MM.1S (cell line): Measurements from ENCODE around the gene CFAP99.
A peak's percentile ranks its signal among the peaks of the same experiment; 100 is the strongest.

Source experiments
- DNase-seq: peaks from one replicate; pipeline ENCODE4 v3.0.0-alpha.2; 2015
- H2AFZ ChIP-seq: fragments of 300-600 bp; sonication (generic); 2 replicates; pipeline ENCODE4 v1.6.0; 2016; ENCODE audit warnings: antibody characterized with exemption, low read length
- H3F3A ChIP-seq: fragments of 300-600 bp; sonication (generic); 2 replicates; pipeline ENCODE4 v1.6.1; 2016; ENCODE audit warnings: mild to moderate bottlenecking, antibody characterized with exemption, low read length, moderate library complexity, mixed read lengths; ENCODE audit not compliant: insufficient read depth
- H3K27ac ChIP-seq: fragments of 300-600 bp; sonication (generic); 2 replicates; pipeline ENCODE4 v1.5.1; 2016; ENCODE audit warnings: mild to moderate bottlenecking, low read length
- H3K27me3 ChIP-seq: fragments of 300-600 bp; sonication (generic); replicated peaks from 2 replicates; pipeline ENCODE4 v1.6.0; 2016; ENCODE audit warnings: low read length; ENCODE audit not compliant: insufficient read depth
- H3K36me3 ChIP-seq: fragments of 300-600 bp; sonication (generic); replicated peaks from 2 replicates; pipeline ENCODE4 v1.6.1; 2016; ENCODE audit warnings: mild to moderate bottlenecking, low read length, mixed read lengths; ENCODE audit not compliant: insufficient read depth
- H3K4me1 ChIP-seq: fragments of 300-600 bp; sonication (generic); 2 replicates; pipeline ENCODE4 v1.6.1; 2016; ENCODE audit warnings: low read length, mixed read lengths
- H3K4me2 ChIP-seq: fragments of 300-600 bp; sonication (generic); 2 replicates; pipeline ENCODE4 v1.6.0; 2016; ENCODE audit warnings: low read depth, low read length
- H3K4me3 ChIP-seq: fragments of 300-600 bp; sonication (generic); 2 replicates; pipeline ENCODE4 v1.5.1; 2016; ENCODE audit warnings: low read length, mixed read lengths
- H3K79me2 ChIP-seq: fragments of 300-600 bp; sonication (generic); 2 replicates; pipeline ENCODE4 v1.6.1; 2016; ENCODE audit warnings: mixed run types, low read length, mixed read lengths
- H3K9ac ChIP-seq: fragments of 300-600 bp; sonication (generic); 2 replicates; pipeline ENCODE4 v1.6.1; 2016; ENCODE audit warnings: low read length, mixed read lengths
- H3K9me2 ChIP-seq: fragments of 300-600 bp; sonication (generic); replicated peaks from 2 replicates; pipeline ENCODE4 v1.6.1; 2016; ENCODE audit warnings: mild to moderate bottlenecking, low read length, mixed read lengths; ENCODE audit not compliant: insufficient read depth
- H3K9me3 ChIP-seq: fragments of 300-600 bp; sonication (generic); replicated peaks from 2 replicates; pipeline ENCODE4 v1.6.1; 2016; ENCODE audit warnings: mild to moderate bottlenecking, low read length, mixed read lengths; ENCODE audit not compliant: insufficient read depth
- H4K20me1 ChIP-seq: fragments of 300-600 bp; sonication (generic); 2 replicates; pipeline ENCODE4 v1.6.1; 2016; ENCODE audit warnings: mild to moderate bottlenecking, low read length, moderate library complexity, mixed read lengths; ENCODE audit not compliant: insufficient read depth
- CTCF ChIP-seq: fragments of 300-600 bp; sonication (generic); IDR thresholded peaks from 2 replicates; pipeline ENCODE4 v1.5.1; 2016; ENCODE audit warnings: antibody characterized with exemption, low read length, mixed read lengths
- EZH2 ChIP-seq: fragments of 300-600 bp; sonication (generic); optimal IDR thresholded peaks from 2 replicates; pipeline ENCODE3; 2017; ENCODE audit warnings: low read depth, mild to moderate bottlenecking, antibody characterized with exemption, low read length, mixed read lengths
- EZH2phosphoT487 ChIP-seq: fragments of 300-600 bp; sonication (generic); IDR thresholded peaks from 2 replicates; pipeline ENCODE4 v1.6.1; 2018; ENCODE audit warnings: antibody characterized with exemption, low read length

Gene CFAP99

DNA sequence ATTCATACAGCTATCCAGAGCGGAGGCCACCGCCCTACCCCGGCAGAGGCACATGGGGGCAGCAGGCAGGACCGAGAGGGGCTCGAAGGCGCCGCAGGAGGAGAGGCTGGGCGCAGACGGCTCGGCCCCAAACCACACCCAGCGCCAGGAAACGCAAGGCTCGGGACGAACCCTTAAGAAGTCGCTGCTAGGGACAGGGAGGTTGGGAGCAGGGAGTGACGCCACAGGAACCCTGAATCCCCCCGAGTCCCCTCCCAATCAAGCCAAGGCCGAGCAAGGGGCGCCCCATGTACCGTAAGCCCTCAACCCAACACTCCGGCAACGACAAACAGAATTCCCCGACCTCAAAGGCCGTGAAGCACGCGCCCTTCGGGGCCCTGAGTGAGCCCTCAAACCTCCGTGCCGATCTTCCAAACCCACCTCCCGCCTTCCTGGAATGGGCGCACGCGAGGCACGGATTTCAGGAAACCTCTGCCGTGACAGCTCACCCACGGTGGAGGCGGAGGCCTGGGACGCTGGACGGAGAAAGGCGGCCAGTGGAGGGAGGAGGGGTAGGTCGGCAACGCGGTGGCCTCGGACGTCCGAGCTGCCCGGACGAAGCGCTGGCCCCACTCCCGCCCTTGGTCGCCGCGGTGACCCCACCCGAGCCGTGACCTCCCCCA, 2.1 kb upstream of the CFAP99 start:
- H3K79me2 ChIP-seq: peaks cover 47% of the 10 kb centered on the region
- H3K4me3 ChIP-seq: peak overlapping the region; percentile 8; the same call in 1 of the 2 replicates
- H3K27me3 ChIP-seq: 0 out of 2 replicates have a peak, but pooled peaks cover 5% of the 10 kb centered on the region
- H4K20me1 ChIP-seq: no peaks in the 10 kb centered on the region
- H3K4me1 ChIP-seq: peaks cover 32% of the 10 kb centered on the region
- no peak overlapping the region for H2AFZ ChIP-seq
- peaks cover 42% of the 10 kb centered on the region for H3F3A ChIP-seq
- H3K27ac ChIP-seq: no peak overlapping the region
- H3K9ac ChIP-seq: no peak overlapping the region; the same call in 1 of the 2 replicates
- DNase-seq: no peak
- no peaks in the 10 kb centered on the region for H3K36me3 ChIP-seq
- no peak for TF ChIP-seq EZH2phosphoT487
- TF ChIP-seq EZH2: no peak
- no peak for TF ChIP-seq CTCF
- peak overlapping the region; percentile 49 for H3K4me2 ChIP-seq
- no peaks in the 10 kb centered on the region for H3K9me2 ChIP-seq
- no peaks in the 10 kb centered on the region for H3K9me3 ChIP-seq

DNA sequence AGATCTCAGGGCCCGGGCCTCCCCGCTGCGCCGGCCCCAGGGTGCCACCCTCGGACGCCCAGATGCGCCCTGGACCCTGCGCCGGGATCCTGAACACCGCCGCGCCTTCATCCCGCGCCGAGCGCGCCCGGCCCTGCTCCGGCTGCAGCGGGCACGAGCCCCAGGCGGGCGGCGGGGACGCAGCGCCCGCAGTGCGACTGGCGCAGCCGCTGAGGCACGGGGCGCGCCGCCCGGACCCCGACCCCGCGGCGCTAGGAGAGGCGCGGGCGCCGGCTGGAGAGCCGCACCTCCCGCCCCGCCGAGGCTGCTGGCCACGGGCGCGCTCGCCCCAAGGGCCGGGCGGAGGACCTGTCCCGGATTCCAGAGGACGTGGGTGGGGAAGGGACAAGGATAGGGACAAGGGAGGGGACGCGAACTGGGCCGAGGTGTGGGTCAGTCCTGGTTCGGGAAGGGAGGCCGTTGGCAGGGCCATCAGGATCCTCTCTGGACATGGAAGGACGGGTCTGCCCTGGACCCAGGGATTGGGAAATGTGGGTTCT, 1.5 kb upstream of the CFAP99 start:
- H3F3A ChIP-seq: peaks cover 37% of the 10 kb centered on the region
- no peak for DNase-seq
- 0 out of 2 replicates have a peak, but pooled peaks cover 5% of the 10 kb centered on the region for H3K27me3 ChIP-seq
- peak overlapping the region; percentile 95 for H3K4me2 ChIP-seq
- no peak overlapping the region for H3K27ac ChIP-seq
- H3K4me3 ChIP-seq: peak overlapping the region; percentile 79
- H3K79me2 ChIP-seq: peaks cover 41% of the 10 kb centered on the region
- no peak for TF ChIP-seq EZH2phosphoT487
- no peak for TF ChIP-seq EZH2
- TF ChIP-seq CTCF: no peak
- H3K4me1 ChIP-seq: peaks cover 26% of the 10 kb centered on the region
- H3K9me3 ChIP-seq: no peaks in the 10 kb centered on the region
- H3K36me3 ChIP-seq: no peaks in the 10 kb centered on the region
- H3K9ac ChIP-seq: peak overlapping the region; percentile 76
- no peaks in the 10 kb centered on the region for H4K20me1 ChIP-seq
- no peaks in the 10 kb centered on the region for H3K9me2 ChIP-seq
- no peak overlapping the region for H2AFZ ChIP-seq

GRCh38 chr4:2417765-2418649, 748 bp upstream of the CFAP99 start, which contains the start of gene ZFYVE28:
ZFYVE28 (minus strand) TSS chr4:2418645; CDS start chr4:2418323, 322 bp downstream.
- Histone ChIP-seq H3K4me2 (peak within 1 kb of the TSS; percentile 98), H3F3A (peaks cover 30% of the 10 kb centered on the region), H3K79me2 (peaks cover 40% of the 10 kb centered on the region), H3K9me2 (no peaks in the 10 kb centered on the region), H3K4me1 (peaks cover 21% of the 10 kb centered on the region), H3K27me3 (0 out of 2 replicates have a peak, but pooled peaks cover 5% of the 10 kb centered on the region), H3K4me3 (peak within 1 kb of the TSS; percentile 79), H3K9me3 (no peaks in the 10 kb centered on the region), H3K36me3 (no peaks in the 10 kb centered on the region), H2AFZ (peak within 1 kb of the TSS; percentile 74), H3K27ac (peak within 1 kb of the TSS; percentile 84), H4K20me1 (no peaks in the 10 kb centered on the region), H3K9ac (peak within 1 kb of the TSS; percentile 79)
- DNase-seq: no peak
- TF ChIP-seq EZH2phosphoT487: no peak
- TF ChIP-seq CTCF: no peak
- no peak for TF ChIP-seq EZH2
